Inflammatory macrophage (primary cell): ENCODE measurements around the gene TRIM17.

Experiments used
- DNase-seq, 2 donors: peaks; one replicate each; pipeline ENCODE4 v3.0.0-alpha.2; 2020 to 2022

Gene TRIM17

DNA sequence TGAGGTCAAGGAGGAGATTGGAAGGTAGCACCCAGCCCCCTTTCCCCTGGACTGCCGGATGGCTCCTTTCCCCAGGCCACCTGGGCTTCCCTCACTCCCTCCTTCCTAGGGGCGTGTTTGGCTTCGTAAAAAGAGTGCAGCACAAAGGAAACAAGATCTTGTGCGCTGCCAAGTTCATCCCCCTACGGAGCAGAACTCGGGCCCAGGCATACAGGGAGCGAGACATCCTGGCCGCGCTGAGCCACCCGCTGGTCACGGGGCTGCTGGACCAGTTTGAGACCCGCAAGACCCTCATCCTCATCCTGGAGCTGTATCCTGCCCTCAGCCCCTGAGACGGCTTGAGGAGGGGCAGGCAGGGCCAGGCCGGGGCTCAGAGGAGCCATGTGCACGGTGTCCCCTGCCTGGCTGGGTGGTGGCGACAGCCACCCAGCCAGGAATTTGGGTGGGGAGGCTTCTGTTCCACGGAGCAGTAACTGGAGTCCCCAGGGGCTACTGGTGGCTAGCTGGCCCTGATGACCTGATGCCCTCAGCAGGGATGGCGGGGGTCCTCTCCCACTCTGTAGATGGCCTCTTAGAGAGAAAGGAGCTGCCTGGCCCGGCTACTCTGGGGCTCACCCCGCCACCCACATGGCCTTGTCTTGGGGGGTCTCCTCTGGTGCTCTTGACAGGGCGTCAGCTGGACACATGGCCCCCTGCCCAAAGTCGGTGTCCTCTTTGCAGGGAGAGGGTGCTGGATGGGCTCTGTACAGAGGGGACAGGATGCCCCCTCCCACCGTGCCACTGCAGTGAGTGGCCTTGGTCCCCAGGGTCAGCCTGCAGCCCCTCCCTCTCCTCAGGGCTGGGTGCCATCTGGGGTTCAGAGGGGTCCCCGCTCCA, 49.6 kb downstream of the TRIM17 start:
- no peak for DNase-seq

DNA sequence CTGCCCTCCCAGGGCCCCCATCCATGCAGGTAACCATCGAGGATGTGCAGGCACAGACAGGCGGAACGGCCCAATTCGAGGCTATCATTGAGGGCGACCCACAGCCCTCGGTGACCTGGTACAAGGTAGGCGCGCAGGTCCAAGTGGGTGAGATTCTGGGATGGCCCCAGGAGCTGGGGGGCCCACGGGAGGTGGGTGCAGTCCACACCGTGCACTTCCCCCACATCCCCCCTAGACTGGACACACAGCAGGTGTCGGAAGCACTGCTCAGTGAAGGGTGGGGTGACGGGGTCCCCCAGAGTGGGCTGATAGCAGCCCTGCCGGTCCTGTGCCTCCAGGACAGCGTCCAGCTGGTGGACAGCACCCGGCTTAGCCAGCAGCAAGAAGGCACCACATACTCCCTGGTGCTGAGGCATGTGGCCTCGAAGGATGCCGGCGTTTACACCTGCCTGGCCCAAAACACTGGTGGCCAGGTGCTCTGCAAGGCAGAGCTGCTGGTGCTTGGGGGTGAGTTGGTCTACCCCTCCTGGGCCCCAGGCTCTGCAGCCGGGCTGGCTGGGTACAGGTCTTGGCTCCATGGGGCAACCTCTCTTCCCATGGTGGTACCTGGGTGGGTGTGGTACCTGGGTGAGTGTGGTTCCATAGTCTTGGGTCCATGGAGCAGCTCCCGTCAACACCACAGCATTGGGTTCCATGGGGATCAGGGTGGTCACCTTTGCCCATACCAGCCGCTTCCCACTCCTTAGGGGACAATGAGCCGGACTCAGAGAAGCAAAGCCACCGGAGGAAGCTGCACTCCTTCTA, 50.4 kb downstream of the TRIM17 start:
- no peak for DNase-seq

DNA sequence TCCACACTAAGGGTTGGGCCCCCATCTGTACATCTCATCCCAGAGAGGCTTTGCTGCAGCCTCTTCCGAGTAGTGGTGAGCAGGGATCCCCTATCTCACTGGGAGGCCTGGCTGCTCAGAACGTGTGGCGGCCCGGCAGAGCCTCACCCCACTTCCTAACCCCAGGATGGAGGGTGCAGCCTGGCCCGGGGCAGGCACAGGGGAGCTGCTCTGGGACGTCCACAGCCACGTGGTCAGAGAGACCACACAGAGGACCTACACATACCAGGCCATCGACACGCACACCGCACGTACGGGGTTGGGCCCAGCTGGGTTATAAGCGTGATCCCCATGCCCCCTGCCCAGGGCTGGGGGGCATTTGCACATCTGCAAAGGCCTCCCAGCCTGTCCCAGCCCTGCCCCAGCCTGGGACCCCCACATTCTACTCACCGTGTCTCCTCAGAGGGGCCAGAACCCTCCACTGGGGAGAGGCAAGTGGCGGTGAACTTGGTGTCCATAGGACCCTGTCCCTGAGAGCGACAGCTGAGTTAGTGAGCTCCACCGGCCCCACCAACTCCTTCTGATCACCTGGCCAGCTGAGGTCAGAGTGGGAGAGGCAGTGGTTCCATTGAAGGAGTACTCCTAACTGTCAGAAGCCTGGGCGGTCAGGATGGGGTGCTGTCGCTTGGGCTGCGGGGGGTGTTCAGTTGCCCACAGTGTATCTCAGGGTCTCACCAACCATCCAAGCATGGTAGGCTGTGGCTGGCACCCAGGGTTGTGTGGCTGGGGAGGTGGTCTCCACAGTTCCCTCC, 51.2 kb downstream of the TRIM17 start:
- no peak for DNase-seq

DNA sequence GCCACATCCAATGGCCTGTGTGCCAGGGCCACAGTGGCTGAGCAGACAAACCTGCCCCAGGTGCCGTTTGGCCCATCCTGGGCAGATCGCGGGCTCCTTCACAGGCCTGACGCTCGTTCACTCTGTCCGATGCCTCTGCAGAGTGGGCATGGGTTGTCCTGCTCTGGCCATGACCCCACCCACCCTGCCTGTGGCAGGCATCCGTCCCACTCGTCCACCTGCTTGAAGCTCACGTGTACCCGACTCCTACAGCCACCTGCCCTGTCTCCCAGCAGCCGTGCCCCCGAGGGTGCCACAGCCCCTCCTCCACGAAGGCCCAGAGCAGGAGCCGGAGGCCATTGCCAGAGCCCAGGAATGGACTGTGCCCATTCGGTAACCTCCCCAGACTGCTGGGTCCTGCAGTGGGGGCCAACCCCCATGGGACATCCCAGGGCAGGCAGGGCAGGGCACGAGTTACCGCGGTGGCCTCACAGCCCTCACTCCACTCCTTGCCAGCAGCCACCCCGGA, 51.9 kb downstream of the TRIM17 start:
- DNase-seq = no peak

DNA sequence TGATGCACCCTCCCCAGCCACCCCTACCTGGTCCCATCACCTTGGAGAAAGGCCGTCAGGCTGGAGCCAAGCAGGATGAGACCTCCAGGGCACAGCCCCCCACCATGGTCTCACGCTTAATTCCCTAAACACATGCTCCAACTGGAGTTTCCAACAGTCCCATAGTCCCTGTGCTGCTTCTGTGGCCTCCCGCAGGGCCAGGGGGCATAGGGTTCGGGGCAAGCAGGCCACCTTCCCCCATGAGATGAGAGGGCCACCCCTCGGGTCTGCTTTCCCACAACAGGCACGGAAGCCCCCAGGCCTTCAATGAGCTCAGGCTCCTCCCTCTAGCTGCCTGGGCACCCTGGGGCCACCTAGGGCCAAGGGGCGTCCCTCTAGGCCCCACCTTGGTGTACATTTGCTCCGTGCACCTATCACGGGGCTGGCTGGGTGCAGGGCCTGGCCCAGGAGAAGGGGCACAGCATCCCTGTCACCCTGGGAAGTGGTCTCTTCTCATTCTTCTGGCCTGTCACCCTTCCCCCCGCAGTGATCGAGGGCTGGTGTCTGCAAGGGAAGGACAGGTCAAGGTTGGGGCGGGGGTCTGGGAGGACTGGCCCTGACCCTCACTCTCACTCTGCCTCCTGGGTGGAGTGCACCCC, 52.5 kb downstream of the TRIM17 start:
- no peak for DNase-seq

DNA sequence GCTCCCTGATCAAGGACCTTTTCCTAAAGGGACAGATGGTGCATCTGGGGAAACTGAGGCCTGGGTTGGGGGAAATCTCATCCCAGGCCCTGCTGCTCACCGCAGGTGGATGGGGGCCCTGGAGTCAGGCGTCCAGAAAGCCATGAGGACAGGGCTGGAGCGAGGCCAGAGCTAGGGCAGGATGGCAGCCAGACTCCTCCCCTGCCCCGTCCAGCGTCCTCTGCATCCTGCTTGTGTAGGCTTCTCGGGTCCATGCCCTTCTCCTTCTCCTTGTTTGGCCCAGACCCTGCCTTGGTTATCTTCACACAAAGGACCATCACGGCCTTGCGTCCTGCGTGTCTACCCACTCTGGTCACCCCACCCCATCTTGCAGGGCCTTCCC, 53.0 kb downstream of the TRIM17 start:
- DNase-seq = no peak

DNA sequence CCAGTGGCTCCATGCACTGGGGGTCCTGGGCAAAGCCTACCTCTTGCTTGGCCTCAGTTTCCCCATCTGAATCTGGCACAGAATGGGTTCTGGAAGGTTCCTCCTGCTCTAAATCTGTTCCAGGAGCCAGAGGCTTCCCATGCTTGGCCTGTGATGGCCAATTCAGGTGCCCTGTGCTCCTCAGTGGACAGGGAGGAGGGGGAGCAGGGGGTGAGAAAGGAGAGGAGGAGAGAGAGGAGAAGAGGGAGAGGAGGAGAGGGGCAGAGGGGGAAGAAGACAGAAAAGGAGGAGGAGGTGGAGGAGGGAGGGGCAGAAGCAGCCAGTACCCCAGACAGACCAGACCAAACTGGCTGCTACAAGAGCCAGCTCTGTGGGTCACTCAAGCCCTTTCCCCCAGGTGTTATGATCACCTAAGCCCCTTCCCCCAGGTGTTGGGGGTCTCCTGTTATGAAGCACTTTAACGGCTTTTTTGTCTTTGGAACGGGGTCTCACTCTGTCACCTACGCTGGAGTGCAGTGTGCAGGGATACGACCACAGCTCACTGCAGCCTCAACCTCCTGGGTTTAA, 53.7 kb downstream of the TRIM17 start:
- DNase-seq = no peak

DNA sequence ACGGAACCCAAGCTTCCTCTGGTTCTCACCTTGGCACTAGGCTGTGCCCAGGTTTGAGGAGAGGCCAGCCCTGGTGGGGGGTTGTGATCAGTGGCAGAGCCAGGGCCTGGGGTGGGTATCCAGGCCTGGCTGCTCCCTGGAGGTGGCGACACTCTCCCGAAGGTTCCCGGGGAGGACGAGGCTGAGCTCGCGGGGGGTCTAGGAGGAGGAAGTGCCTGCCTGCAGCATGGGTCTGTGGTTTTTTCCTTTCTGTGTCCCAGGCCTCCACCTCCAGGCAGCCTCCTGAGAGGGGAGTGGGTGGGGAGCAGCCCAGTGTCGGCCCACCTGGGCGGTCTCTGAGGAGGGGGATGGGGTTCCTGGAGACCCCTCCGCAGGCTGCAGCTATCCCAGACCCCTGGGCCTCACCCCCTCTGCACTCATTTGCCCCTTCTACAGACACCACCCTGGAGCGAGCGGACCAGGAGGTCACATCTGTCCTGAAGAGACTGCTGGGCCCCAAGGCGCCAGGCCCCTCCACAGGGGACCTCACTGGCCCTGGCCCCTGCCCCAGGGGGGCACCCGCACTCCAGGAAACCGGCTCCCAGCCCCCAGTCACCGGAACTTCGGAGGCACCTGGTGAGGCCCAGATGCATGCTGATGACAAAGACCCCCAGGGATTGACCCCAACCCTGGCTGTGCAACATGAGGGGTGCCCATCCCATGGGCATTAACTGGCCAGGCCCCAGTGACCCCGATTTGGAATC, 54.3 kb downstream of the TRIM17 start:
- DNase-seq = no peak

DNA sequence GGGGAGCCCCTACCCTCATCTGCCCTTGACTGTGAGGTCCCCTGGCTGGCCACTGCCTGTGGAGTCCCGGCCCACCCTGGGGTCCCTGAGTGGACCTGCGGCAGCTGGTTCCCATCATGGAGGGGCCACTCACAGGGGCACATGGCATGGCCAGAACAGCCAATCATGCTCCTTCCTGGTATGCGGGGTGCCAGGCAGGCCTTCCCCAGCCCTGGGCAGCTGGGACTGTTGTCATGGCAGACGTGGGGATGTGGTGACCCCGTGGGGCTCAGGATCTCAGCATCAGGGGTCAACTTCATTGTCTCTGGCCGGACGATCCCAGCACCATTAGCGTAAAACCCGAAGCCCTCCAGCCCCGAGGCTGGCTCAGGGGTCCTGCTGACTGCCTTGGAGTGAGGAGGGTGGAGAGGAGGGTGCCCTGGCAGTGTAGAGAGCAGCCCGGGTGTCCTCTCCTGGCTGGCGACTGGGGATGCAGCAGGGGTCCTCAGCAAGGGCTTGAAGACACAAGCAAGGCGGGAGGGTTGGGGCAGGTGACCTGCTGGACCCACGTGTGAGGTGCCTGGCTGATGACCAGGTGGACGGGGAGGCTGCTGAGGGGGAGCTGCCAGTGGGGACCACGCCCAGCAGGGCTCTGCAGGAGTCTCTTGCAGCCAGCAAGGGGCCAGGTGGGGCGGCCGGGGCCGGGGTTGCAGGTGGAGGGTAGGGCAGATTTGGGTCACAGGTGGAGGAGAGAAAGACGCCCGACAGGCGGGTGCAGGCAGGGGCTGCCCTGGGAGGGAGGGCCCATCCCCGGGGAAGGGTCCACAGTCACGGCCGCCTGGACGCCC, 55.1 kb downstream of the TRIM17 start:
- no peak for DNase-seq

DNA sequence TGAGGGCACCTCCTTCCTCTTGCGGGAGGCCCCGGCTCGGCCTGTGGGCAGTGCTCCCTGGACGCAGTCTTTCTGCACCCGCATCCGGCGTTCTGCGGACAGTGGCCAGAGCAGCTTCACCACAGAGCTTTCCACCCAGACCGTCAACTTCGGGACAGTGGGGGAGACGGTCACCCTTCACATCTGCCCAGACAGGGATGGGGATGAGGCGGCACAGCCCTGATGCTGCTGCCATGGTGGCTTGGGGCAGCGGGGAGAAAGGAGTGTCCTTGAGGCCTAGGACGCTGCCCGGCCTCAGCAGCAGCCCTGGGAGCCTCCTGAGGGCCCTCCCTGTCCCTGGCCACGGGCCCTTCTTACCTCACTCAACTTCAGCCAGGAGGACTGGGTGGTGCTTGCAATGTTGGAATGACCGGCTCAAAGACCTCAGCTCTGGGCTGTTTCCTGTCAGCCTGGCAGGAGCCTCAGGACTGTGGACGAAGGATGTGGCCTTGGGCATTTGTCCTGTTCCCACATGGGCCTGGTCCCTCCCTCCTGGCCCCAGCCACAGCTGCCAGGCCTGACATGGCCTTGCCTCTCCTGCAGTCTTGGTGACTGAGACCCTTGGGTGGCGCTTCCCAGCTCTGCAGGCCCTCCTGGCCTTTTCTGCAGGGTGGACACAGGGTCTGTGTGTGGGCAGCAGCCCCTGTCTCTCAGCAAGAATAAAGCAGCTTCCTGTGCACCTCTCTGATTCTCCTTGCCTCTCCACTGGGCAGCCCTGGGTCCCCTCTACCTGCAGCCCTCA, 55.9 kb downstream of the TRIM17 start:
- DNase-seq = no peak

DNA sequence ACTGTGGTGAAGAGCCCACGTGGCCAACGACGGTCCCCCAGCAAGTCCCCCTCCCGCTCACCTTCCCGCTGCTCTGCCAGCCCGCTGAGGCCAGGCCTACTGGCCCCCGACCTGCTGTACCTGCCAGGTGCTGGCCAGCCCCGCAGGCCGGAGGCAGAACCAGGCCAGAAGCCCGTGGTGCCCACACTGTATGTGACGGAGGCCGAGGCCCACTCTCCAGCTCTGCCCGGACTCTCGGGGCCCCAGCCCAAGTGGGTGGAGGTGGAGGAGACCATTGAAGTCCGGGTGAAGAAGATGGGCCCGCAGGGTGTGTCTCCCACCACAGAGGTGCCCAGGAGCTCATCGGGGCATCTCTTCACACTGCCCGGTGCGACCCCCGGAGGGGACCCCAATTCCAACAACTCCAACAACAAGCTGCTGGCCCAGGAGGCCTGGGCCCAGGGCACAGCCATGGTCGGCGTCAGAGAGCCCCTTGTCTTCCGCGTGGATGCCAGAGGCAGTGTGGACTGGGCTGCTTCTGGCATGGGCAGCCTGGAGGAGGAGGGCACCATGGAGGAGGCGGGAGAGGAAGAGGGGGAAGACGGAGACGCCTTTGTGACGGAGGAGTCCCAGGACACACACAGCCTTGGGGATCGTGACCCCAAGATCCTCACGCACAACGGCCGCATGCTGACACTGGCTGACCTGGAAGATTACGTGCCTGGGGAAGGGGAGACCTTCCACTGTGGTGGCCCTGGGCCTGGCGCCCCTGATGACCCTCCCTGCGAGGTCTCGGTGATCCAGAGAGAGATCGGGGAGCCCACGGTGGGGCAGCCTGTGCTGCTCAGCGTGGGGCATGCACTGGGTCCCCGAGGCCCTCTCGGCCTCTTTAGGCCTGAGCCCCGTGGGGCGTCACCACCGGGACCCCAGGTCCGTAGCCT, 56.8 kb downstream of the TRIM17 start:
- DNase-seq = no peak

DNA sequence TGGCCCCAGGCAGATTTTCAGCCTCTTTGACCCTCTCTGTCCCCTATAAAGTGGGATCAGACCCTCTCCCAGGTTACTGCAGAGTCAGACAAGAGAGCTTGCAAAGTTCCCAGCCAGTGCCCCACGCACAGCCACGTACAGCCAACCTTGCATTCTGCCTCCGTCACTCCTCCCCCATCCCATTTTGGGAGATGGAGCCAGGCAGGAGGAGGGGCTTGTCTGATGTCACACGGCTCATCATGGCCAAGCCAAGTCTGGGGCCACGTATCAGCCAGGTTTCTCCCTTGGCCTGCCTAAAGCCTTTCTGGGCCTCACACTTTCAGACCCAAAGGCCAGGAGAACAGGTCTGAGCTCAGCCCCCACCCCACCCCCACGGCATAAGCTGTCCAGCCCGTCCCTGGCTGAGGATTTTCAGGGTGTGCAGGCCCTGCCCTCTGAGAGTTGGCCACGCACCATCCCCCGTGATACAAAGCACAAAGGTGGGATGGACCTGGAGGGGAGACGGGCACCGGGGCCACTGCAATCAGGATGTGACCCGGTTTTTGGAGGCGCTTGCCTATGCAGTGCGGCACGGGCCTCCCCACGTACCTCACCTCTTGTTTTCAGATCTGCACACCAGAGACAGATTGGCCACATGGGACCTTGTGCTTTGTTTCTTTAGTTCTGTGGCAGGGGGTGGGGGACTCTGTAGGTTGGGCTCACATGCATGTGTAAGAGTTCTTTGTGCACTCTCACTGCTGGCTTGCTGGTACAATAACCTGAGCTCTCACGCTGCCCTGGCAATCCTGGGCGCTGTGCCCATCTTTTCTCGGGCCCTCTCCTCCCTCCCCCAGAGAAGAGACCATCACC, 57.7 kb downstream of the TRIM17 start:
- DNase-seq = no peak

DNA sequence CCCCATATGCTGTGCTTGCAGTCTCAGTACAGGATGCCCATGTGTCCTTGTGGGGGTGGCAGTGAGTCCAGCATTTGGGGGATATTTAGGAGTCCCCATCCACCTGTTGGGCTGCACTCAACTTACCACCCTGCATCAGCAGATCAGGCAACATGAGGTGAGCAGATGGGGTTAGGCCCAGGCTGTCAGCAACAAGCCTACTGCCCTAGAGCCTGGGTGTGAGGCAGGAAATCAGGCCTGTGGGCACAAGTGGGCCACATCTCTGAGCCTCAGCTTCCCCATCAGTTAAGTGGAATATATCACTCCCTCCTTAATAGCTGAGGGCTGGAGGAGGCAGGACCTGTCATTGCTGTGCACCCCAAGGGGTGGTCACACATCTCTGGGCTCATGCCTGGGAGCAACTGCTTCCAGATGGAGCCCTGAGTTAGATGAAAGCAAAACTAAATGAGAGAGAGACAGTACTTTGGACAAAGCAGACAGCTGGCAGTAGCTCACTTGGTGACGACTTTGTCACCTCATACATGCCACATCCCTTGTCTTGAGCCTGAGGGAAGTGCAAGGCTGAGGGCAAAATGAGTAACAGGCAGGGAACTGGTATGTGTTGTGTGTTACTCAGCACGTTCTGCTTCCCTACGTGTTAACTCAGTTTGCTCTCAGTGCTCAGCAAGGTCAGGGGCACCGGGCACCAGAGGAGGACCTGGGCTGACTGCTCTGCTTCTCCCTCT, 58.5 kb downstream of the TRIM17 start:
- no peak for DNase-seq
